ENCODE results near the gene NKD1.

NKD1 gene

DNA sequence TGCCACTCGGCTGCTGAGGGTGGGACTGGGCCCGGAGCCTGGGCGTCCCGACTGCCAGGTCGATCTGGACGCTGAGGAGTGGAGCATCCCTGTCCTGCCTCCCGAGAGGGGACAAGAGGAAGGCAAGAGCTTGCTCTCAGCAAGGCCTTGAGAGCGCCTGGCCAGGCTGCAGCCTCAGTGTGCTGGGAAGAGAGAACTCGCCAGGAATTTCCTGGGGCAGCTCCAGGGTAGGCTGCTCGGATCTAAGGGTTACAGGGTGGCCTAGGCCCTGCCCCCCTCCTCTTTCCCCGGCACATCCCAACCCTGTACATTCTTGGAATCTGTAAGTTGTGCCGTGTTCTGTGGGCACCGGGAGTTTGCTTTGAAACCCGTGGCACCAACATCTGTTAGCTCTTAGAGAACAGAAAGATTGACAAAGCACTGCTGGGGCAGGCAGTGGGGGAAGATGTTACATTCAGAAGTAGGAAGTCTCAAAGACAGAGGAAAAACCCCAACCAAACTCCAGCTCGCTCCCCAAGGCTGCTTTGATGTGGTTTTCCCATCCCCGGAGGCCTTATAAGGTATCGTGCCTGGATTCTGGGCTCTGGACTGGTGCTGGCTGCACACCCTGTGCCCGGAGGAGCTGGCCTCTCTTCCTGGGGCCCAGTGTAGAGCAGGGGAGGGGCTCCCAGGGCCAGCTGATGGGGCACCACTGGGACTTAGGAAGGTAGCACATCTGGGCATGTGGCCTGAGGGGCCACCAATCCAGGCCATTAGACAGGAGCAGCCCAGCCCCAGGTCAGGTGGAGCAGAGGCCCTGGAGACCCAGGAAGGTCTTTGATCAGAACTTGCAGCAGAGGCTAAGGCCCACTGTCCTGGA, 55.2 kb downstream of the NKD1 start:
- no peak overlapping the region for H3K4me3 ChIP-seq (ENCODE audit: low read length)
- H3K4me1 ChIP-seq (ENCODE audit: low read length), result no peaks in the 10 kb centered on the region
- no peak for TF ChIP-seq EZH2 (optimal IDR thresholded peaks at IDR 0.05; ENCODE audit: low read depth, low read length)
- no peak for TF ChIP-seq EZH2phosphoT487 (IDR thresholded peaks at IDR 0.05; ENCODE audit: low read length)
- TF ChIP-seq, protein P1, sequence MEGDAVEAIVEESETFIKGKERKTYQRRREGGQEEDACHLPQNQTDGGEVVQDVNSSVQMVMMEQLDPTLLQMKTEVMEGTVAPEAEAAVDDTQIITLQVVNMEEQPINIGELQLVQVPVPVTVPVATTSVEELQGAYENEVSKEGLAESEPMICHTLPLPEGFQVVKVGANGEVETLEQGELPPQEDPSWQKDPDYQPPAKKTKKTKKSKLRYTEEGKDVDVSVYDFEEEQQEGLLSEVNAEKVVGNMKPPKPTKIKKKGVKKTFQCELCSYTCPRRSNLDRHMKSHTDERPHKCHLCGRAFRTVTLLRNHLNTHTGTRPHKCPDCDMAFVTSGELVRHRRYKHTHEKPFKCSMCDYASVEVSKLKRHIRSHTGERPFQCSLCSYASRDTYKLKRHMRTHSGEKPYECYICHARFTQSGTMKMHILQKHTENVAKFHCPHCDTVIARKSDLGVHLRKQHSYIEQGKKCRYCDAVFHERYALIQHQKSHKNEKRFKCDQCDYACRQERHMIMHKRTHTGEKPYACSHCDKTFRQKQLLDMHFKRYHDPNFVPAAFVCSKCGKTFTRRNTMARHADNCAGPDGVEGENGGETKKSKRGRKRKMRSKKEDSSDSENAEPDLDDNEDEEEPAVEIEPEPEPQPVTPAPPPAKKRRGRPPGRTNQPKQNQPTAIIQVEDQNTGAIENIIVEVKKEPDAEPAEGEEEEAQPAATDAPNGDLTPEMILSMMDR (IDR thresholded peaks at IDR 0.05; ENCODE audit: low read length), result no peak
- H3F3A ChIP-seq (ENCODE audit: insufficient read depth, low read length), result no peaks in the 10 kb centered on the region
- no peaks in the 10 kb centered on the region for H3K79me2 ChIP-seq (ENCODE audit: low read length)
- H3K4me2 ChIP-seq (ENCODE audit: low read depth, low read length), result no peak overlapping the region
- no peak for DNase-seq
- no peaks in the 10 kb centered on the region for H3K9me2 ChIP-seq (replicated peaks; ENCODE audit: insufficient read depth, low read length)
- H2AFZ ChIP-seq (ENCODE audit: low read length), result no peak overlapping the region
- H3K27ac ChIP-seq (ENCODE audit: low read length), result no peak overlapping the region
- no peaks in the 10 kb centered on the region for H3K27me3 ChIP-seq (replicated peaks; ENCODE audit: insufficient read depth, low read length)
- no peaks in the 10 kb centered on the region for H3K36me3 ChIP-seq (replicated peaks; ENCODE audit: insufficient read depth, low read length)
- no peak overlapping the region for H3K9ac ChIP-seq (ENCODE audit: low read length)
- no peaks in the 10 kb centered on the region for H4K20me1 ChIP-seq (ENCODE audit: insufficient read depth, low read length)
- H3K9me3 ChIP-seq (replicated peaks; ENCODE audit: insufficient read depth, low read length), result no peaks in the 10 kb centered on the region

DNA sequence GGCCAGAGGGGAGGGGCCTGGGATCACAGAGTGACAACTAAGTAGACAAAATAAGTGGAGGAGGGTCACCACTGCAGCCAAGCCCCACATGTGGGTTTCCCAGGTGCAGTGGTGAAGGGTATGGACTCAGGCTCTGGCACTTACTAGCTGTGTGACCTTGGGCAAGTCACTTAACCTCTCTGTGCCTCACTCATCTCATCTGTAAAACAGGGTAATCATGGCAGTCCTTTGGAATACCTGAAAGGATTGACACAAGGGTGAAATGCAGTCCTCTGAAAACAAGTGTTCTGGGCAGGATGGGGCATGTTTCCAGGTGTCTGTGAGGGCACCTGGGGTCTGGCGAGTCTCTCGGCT, 55.8 kb downstream of the NKD1 start:
- Histone ChIP-seq H3F3A (ENCODE audit: insufficient read depth, low read length) (no peaks in the 10 kb centered on the region), H4K20me1 (ENCODE audit: insufficient read depth, low read length) (no peaks in the 10 kb centered on the region), H3K4me2 (ENCODE audit: low read depth, low read length) (no peak overlapping the region), H3K27me3 (replicated peaks; ENCODE audit: insufficient read depth, low read length) (no peaks in the 10 kb centered on the region), H3K9ac (ENCODE audit: low read length) (no peak overlapping the region), H3K4me1 (ENCODE audit: low read length) (no peaks in the 10 kb centered on the region), H3K9me2 (replicated peaks; ENCODE audit: insufficient read depth, low read length) (no peaks in the 10 kb centered on the region), H2AFZ (ENCODE audit: low read length) (no peak overlapping the region), H3K27ac (ENCODE audit: low read length) (no peak overlapping the region), H3K79me2 (ENCODE audit: low read length) (no peaks in the 10 kb centered on the region), H3K36me3 (replicated peaks; ENCODE audit: insufficient read depth, low read length) (no peaks in the 10 kb centered on the region), H3K9me3 (replicated peaks; ENCODE audit: insufficient read depth, low read length) (no peaks in the 10 kb centered on the region), H3K4me3 (ENCODE audit: low read length) (no peak overlapping the region)
- TF ChIP-seq EZH2phosphoT487 (IDR thresholded peaks at IDR 0.05; ENCODE audit: low read length), result no peak
- TF ChIP-seq, protein P1 (IDR thresholded peaks at IDR 0.05; ENCODE audit: low read length), result no peak
- TF ChIP-seq EZH2 (optimal IDR thresholded peaks at IDR 0.05; ENCODE audit: low read depth, low read length), result no peak
- no peak for DNase-seq

GRCh38 chr16:50604610-50605009, 56.4 kb downstream of the NKD1 start:
- Histone ChIP-seq H3K4me3 (ENCODE audit: low read length) (no peak overlapping the region), H3K9me2 (replicated peaks; ENCODE audit: insufficient read depth, low read length) (no peaks in the 10 kb centered on the region), H3K9ac (ENCODE audit: low read length) (no peak overlapping the region), H3F3A (ENCODE audit: insufficient read depth, low read length) (no peaks in the 10 kb centered on the region), H3K79me2 (ENCODE audit: low read length) (no peaks in the 10 kb centered on the region), H4K20me1 (ENCODE audit: insufficient read depth, low read length) (no peaks in the 10 kb centered on the region), H3K27ac (ENCODE audit: low read length) (no peak overlapping the region), H3K36me3 (replicated peaks; ENCODE audit: insufficient read depth, low read length) (no peaks in the 10 kb centered on the region), H3K4me2 (ENCODE audit: low read depth, low read length) (no peak overlapping the region), H3K9me3 (replicated peaks; ENCODE audit: insufficient read depth, low read length) (no peaks in the 10 kb centered on the region), H3K27me3 (replicated peaks; ENCODE audit: insufficient read depth, low read length) (no peaks in the 10 kb centered on the region), H3K4me1 (ENCODE audit: low read length) (no peaks in the 10 kb centered on the region), H2AFZ (ENCODE audit: low read length) (no peak overlapping the region)
- TF ChIP-seq, protein P1 (IDR thresholded peaks at IDR 0.05; ENCODE audit: low read length), result no peak
- TF ChIP-seq EZH2phosphoT487 (IDR thresholded peaks at IDR 0.05; ENCODE audit: low read length), result no peak
- no peak for TF ChIP-seq EZH2 (optimal IDR thresholded peaks at IDR 0.05; ENCODE audit: low read depth, low read length)
- no peak for DNase-seq

Measured in MM.1S (cell line).